HCT116 (cell line): Measurements from ENCODE around the gene TPO. TPM values are rescaled to one million over a fixed set of nuclear protein-coding genes. Genes with fewer than 3 reads are reported as not detected.
A peak's percentile ranks its signal among the peaks of the same experiment; 100 is the strongest.

ENCODE experiments used
- ATAC-seq: fragments of 200-7000 bp; cut with Tn5 transposase; 2 replicates; pipeline ENCODE4 v1.9.1; 2020; ENCODE audit warnings: mild to moderate bottlenecking, moderate library complexity
- Bru-seq: library from RNA; stranded (reverse); fragments of 400-500 nt; gene quantifications from one replicate; lab custom pipeline; 2021; lab: Mats Ljungman, UMichigan
- BruChase-seq, 2 experiments: library from RNA; stranded (reverse); fragments of 400-500 nt; gene quantifications; one replicate each; lab custom pipeline; 2021; lab: Mats Ljungman, UMichigan
- BruUV-seq: library from RNA; stranded (reverse); fragments of 400-500 nt; replicated peaks from 2 replicates; lab custom pipeline; 2021; lab: Mats Ljungman, UMichigan
- CTCF ChIA-PET: fragments of 300-600 bp; sonication (Branson Sonifier 250); formaldehyde crosslinking; loops from one replicate; lab custom pipeline; 2021; ENCODE audit warnings: antibody characterized with exemption; lab: Charles Lee
- POLR2A ChIA-PET: fragments of 300-600, 350-600 bp; sonication (Branson Sonifier 250); formaldehyde crosslinking; loops from one replicate; lab custom pipeline; 2021; ENCODE audit warnings: antibody characterized with exemption; lab: Charles Lee
- RAD21 ChIA-PET, 2 experiments: fragments of 300-600 bp; sonication (Branson Sonifier 250); formaldehyde crosslinking; loops; one replicate each; lab custom pipeline; 2023; ENCODE audit warnings: low total read pairs in 2 of 2; ENCODE audit not compliant: uncharacterized antibody in 2 of 2, unreplicated experiment in 2 of 2, low non-redundant PET in 1 of 2; lab: Charles Lee
- DNase-seq: peaks from one replicate; pipeline ENCODE4 v3.0.0-alpha.2; 2010; ENCODE audit warnings: low read depth, low spot score
- H2AFZ ChIP-seq: fragments of 200-600 bp; shearing (Covaris generic), sonication (generic); 2 replicates; pipeline ENCODE4 v1.6.1; 2017; ENCODE audit warnings: low read depth, mixed run types, mixed read lengths, antibody characterized with exemption, low read length; ENCODE audit not compliant: poor library complexity, severe bottlenecking
- H3K27ac ChIP-seq: 2 replicates; pipeline ENCODE4 v1.5.1; 2012; ENCODE audit warnings: low read depth, low read length
- H3K27me3 ChIP-seq: fragments of 200-600 bp; sonication (generic); 2 replicates; pipeline ENCODE4 v1.6.1; 2016; ENCODE audit warnings: mixed run types, low read length, mixed read lengths; ENCODE audit not compliant: insufficient read depth
- H3K36me3 ChIP-seq, 2 experiments: fragments of 200-500 bp in 1 of 2; fragments of 200-600 bp in 1 of 2; sonication (Bioruptor generic) in 1 of 2; sonication (generic) in 1 of 2; 2 replicates each; pipeline versions ENCODE4 v1.5.1 to v1.6.1; 2014 to 2016; ENCODE audit warnings: low read length in 2 of 2, inconsistent platforms in 1 of 2, mixed read lengths in 1 of 2, mixed run types in 1 of 2; ENCODE audit not compliant: insufficient read depth in 2 of 2, control insufficient read depth in 1 of 2
- H3K4me1 ChIP-seq, 2 experiments: fragments of 200-600 bp in 1 of 2; sonication (generic) in 1 of 2; 2 replicates each; pipeline versions ENCODE4 v1.5.1 to v1.6.1; 2012 to 2017; ENCODE audit warnings: low read length in 2 of 2, inconsistent platforms in 1 of 2, mild to moderate bottlenecking in 1 of 2, mixed read lengths in 1 of 2, mixed run types in 1 of 2, moderate library complexity in 1 of 2; ENCODE audit not compliant: insufficient read depth in 2 of 2, control insufficient read depth in 1 of 2
- H3K4me2 ChIP-seq: fragments of 200-600 bp; sonication (generic); 2 replicates; pipeline ENCODE4 v1.6.1; 2017; ENCODE audit warnings: mixed run types, low read length, mixed read lengths
- H3K4me3 ChIP-seq, 2 experiments: fragments of 200-600 bp in 1 of 2; sonication (generic) in 1 of 2; replicated peaks in 1 of 2; 2 replicates each; pipeline ENCODE4 v1.5.1; 2011 to 2016; ENCODE audit warnings: low read length in 2 of 2, control low read depth in 1 of 2, low read depth in 1 of 2, mild to moderate bottlenecking in 1 of 2, mixed read lengths in 1 of 2, mixed run types in 1 of 2
- H3K79me2 ChIP-seq: fragments of 200-600 bp; sonication (generic); 2 replicates; pipeline ENCODE4 v1.6.1; 2017; ENCODE audit warnings: mild to moderate bottlenecking, mixed run types, low read length, moderate library complexity, mixed read lengths; ENCODE audit not compliant: insufficient read depth
- H3K9ac ChIP-seq: fragments of 200-600 bp; sonication (generic); 2 replicates; pipeline ENCODE4 v1.6.1; 2016; ENCODE audit warnings: low read length, mixed read lengths
- H3K9me2 ChIP-seq: fragments of 200-600 bp; sonication (generic), shearing (Covaris generic); 2 replicates; pipeline ENCODE4 v1.6.1; 2017; ENCODE audit warnings: mixed run types, mild to moderate bottlenecking, moderate library complexity; ENCODE audit not compliant: insufficient read depth
- H3K9me3 ChIP-seq, 2 experiments: fragments of 200-500 bp in 1 of 2; fragments of 200-600 bp in 1 of 2; sonication (Bioruptor generic) in 1 of 2; sonication (generic) in 1 of 2; 2 replicates each; pipeline ENCODE4 v1.6.1; 2014 to 2017; ENCODE audit warnings: low read length in 2 of 2, mixed read lengths in 2 of 2, inconsistent platforms in 1 of 2, low read depth in 1 of 2, mild to moderate bottlenecking in 1 of 2, mixed run types in 1 of 2, moderate library complexity in 1 of 2; ENCODE audit not compliant: control insufficient read depth in 1 of 2, insufficient read depth in 1 of 2
- H4K20me1 ChIP-seq: fragments of 200-600 bp; sonication (generic), shearing (Covaris generic); 2 replicates; pipeline ENCODE4 v1.6.1; 2017; ENCODE audit warnings: mixed run types, mild to moderate bottlenecking, moderate library complexity; ENCODE audit not compliant: insufficient read depth
- ATF3 ChIP-seq: IDR thresholded peaks from 2 replicates; pipeline ENCODE4 v1.6.1; 2012
- CBX3 ChIP-seq: IDR thresholded peaks from 2 replicates; pipeline ENCODE4 v1.6.1; 2012; ENCODE audit warnings: low read depth
- CEBPB ChIP-seq: IDR thresholded peaks from 2 replicates; pipeline ENCODE4 v1.6.1; 2012; ENCODE audit warnings: low read depth
- EZH2phosphoT487 ChIP-seq: fragments of 200-600 bp; IDR thresholded peaks from 2 replicates; pipeline ENCODE4 v1.6.1; 2018; ENCODE audit warnings: antibody characterized with exemption, borderline replicate concordance
- JUND ChIP-seq: IDR thresholded peaks from 2 replicates; pipeline ENCODE4 v1.6.1; 2012
- MAX ChIP-seq: IDR thresholded peaks from 2 replicates; pipeline ENCODE4 v1.6.1; 2012
- POLR2AphosphoS5 ChIP-seq: IDR thresholded peaks from 2 replicates; pipeline ENCODE4 v1.6.1; 2011; ENCODE audit warnings: mild to moderate bottlenecking, low read depth, low read length, moderate library complexity
- RAD21 ChIP-seq: IDR thresholded peaks from 2 replicates; pipeline ENCODE4 v1.6.1; 2012; ENCODE audit warnings: low read depth, mild to moderate bottlenecking
- REST ChIP-seq: IDR thresholded peaks from 2 replicates; pipeline ENCODE4 v1.6.1; 2012; ENCODE audit warnings: low read depth
- SIN3A ChIP-seq: IDR thresholded peaks from 2 replicates; pipeline ENCODE4 v1.6.1; 2012; ENCODE audit warnings: low read depth
- SP1 ChIP-seq: IDR thresholded peaks from 2 replicates; pipeline ENCODE4 v1.6.1; 2012; ENCODE audit warnings: low read depth
- YY1 ChIP-seq: IDR thresholded peaks from 2 replicates; pipeline ENCODE4 v1.6.1; 2011; ENCODE audit warnings: low read length, low read depth, moderate library complexity, mild to moderate bottlenecking; ENCODE audit not compliant: insufficient replicate concordance; ENCODE audit errors: extremely low read depth
- ZBTB33 ChIP-seq: IDR thresholded peaks from 2 replicates; pipeline ENCODE4 v1.6.1; 2011; ENCODE audit warnings: mild to moderate bottlenecking, low read length, moderate library complexity; ENCODE audit not compliant: insufficient replicate concordance; ENCODE audit errors: extremely low read depth
- ZFX ChIP-seq: fragments of 450-650 bp; IDR thresholded peaks from 2 replicates; pipeline ENCODE4 v1.6.1; 2017
- intact Hi-C: fragments of 100-400 bp; cut with micrococcal nuclease; formaldehyde crosslinking; loops from 2 replicates; pipeline ENCODE4 v1.10.0; 2022
- long read RNA-seq: library from polyadenylated mRNA; unstranded; transcript quantifications from one replicate; pipeline ENCODE4 v2.0.0, GENCODE V29; 2021; ENCODE audit not compliant: unreplicated experiment
- polyA plus RNA-seq: library from polyadenylated mRNA; unstranded; fragments of >200 nt; gene quantifications from 2 replicates; pipeline ENCODE4 v1.2.1, GENCODE V29; 2012; ENCODE audit warnings: missing spikeins
- total RNA-seq: library from RNA; stranded (reverse); gene quantifications from one replicate; pipeline ENCODE4 v1.2.1, GENCODE V29; 2021; ENCODE audit not compliant: unreplicated experiment

The TPO gene
- total RNA-seq (not detected), Bru-seq, nascent RNA (percentile 5 among the genes with signal in this experiment), BruChase-seq, experiment 1, labeled RNA remaining after a 6-hour chase (percentile 4 among the genes with signal in this experiment), BruChase-seq, experiment 2, labeled RNA remaining after a 2-hour chase (percentile 4 among the genes with signal in this experiment)
- 0.03 and 0.06 TPM in 2 replicates for polyA plus RNA-seq
- long read RNA-seq: 0 reads

GRCh38 chr2:1413156-1413710, at the start of gene TPO:
TPO (plus strand) TSS chr2:1413463; CDS start chr2:1414409, 946 bp downstream.
- no TSS peak for BruUV-seq

GRCh38 chr2:1366546-1367134, 46.6 kb upstream of the TPO start:
- Histone ChIP-seq H3K9me2 (no peaks in the 10 kb centered on the region), H3K27ac (no peak overlapping the region), H3K79me2 (no peaks in the 10 kb centered on the region), H3K9ac (no peak overlapping the region), H3K36me3 (no peaks in the 10 kb centered on the region), H3K4me1 (no peaks in the 10 kb centered on the region), H3K4me3 (no peak overlapping the region), H2AFZ (no peak overlapping the region), H3K9me3 (no peaks in the 10 kb centered on the region), H3K4me2 (no peak overlapping the region), H3K27me3 (peaks cover 15% of the 10 kb centered on the region), H4K20me1 (no peaks in the 10 kb centered on the region)
- intact Hi-C loops: no loop called here
- ATAC-seq: no peak
- RAD21 ChIA-PET: no interaction called here
- DNase-seq: no peak
- CTCF ChIA-PET: no interaction called here
- POLR2A ChIA-PET: no interaction called here
- no TSS peak for BruUV-seq
- no peak for TF ChIP-seq ZBTB33
- TF ChIP-seq ATF3: no peak
- TF ChIP-seq POLR2AphosphoS5: no peak
- no peak for TF ChIP-seq EZH2phosphoT487
- TF ChIP-seq SIN3A: no peak
- TF ChIP-seq REST: no peak
- no peak for TF ChIP-seq ZFX
- TF ChIP-seq RAD21: no peak
- TF ChIP-seq JUND: no peak
- TF ChIP-seq SP1: no peak
- no peak for TF ChIP-seq MAX
- no peak for TF ChIP-seq CEBPB
- TF ChIP-seq CBX3: no peak

More at GRCh38 chr2:1413156-1413710, at the start of gene TPO:
- Histone ChIP-seq H3K79me2 (no peaks in the 10 kb centered on the region), H3K9me2 (no peaks in the 10 kb centered on the region), H3K9me3 (no peaks in the 10 kb centered on the region), H3K4me2 (no peak within 1 kb of the TSS), H3K9ac (no peak within 1 kb of the TSS), H3K27me3 (peaks cover 12% of the 10 kb centered on the region; the same call in 1 of the 2 replicates), H3K27ac (no peak within 1 kb of the TSS), H3K36me3 (no peaks in the 10 kb centered on the region), H2AFZ (no peak within 1 kb of the TSS), H4K20me1 (no peaks in the 10 kb centered on the region), H3K4me3 (no peak within 1 kb of the TSS), H3K4me1 (no peaks in the 10 kb centered on the region)
- ATAC-seq (no peak), DNase-seq (no peak)
- ChIA-PET RAD21 (no interaction called here), POLR2A (no interaction called here), CTCF (no interaction called here)
- TF ChIP-seq POLR2AphosphoS5 (no peak), YY1 (no peak)
- intact Hi-C loops: no loop called here
